ENCODE data around the gene FHIT.

The FHIT gene

DNA sequence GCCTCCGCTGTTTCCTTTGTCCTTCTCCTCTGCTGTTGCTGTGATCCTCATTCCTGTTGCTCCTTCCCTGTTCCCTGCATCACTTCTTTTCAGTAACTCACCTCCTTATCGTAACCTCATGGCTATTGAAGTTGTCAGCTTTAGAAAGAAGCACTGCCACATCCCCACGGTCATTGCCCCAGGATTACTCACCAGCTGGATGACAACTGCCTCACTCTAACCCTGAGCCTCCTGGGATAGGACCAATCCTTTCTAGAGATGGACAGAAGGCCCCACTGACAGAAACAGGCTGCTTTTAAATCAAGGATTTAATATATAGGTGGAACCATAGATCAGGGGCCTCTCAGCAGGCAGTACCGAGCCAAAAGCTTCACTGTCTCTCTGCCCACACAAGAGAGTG lies 4.1 kb downstream of the FHIT start:
- no peak overlapping the region for H3K4me3 ChIP-seq (ENCODE audit: low read depth in 1 of 2, low read length in 1 of 2)
- TF ChIP-seq, protein P1, sequence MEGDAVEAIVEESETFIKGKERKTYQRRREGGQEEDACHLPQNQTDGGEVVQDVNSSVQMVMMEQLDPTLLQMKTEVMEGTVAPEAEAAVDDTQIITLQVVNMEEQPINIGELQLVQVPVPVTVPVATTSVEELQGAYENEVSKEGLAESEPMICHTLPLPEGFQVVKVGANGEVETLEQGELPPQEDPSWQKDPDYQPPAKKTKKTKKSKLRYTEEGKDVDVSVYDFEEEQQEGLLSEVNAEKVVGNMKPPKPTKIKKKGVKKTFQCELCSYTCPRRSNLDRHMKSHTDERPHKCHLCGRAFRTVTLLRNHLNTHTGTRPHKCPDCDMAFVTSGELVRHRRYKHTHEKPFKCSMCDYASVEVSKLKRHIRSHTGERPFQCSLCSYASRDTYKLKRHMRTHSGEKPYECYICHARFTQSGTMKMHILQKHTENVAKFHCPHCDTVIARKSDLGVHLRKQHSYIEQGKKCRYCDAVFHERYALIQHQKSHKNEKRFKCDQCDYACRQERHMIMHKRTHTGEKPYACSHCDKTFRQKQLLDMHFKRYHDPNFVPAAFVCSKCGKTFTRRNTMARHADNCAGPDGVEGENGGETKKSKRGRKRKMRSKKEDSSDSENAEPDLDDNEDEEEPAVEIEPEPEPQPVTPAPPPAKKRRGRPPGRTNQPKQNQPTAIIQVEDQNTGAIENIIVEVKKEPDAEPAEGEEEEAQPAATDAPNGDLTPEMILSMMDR (IDR thresholded peaks at IDR 0.05): no peak
- H3K9me3 ChIP-seq: no peaks in the 10 kb centered on the region
- H3K36me3 ChIP-seq: no peaks in the 10 kb centered on the region
- no peak overlapping the region for H3K27ac ChIP-seq
- no peaks in the 10 kb centered on the region for H3K27me3 ChIP-seq
- H3K4me1 ChIP-seq (ENCODE audit: control insufficient read depth in 1 of 2, insufficient read depth in 1 of 2, low read depth in 1 of 2, low read length in 1 of 2): peaks cover 22 to 23% of the 10 kb centered on the region in 2 experiments

DNA sequence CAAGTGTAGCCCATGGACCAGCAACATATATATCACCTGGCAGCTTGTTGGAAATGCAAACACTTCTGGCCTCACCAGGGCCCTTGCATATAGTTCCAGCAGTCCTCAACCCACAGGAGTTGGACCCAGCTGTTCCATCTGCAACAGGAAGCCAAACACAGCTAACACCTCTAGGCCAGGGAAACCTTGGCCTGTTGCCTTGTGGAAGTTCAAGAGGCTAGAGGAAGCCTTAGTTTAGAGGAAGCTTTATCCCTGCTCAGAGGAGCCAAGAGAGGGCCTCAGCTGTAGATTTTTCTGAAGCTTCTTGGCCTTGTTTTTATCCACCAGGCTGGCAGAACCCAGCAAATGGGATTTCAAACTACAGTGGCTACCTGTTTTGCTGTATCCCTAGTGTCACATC lies 11.4 kb downstream of the FHIT start:
- Histone ChIP-seq H3K27me3 (no peaks in the 10 kb centered on the region), H3K4me3 (ENCODE audit: low read depth in 1 of 2, low read length in 1 of 2) (no peak overlapping the region), H3K27ac (no peak overlapping the region), H3K4me1 (ENCODE audit: control insufficient read depth in 1 of 2, insufficient read depth in 1 of 2, low read depth in 1 of 2, low read length in 1 of 2) (no peaks in the 10 kb centered on the region), H3K36me3 (no peaks in the 10 kb centered on the region), H3K9me3 (no peaks in the 10 kb centered on the region)
- TF ChIP-seq, protein P1 (IDR thresholded peaks at IDR 0.05): no peak

DNA sequence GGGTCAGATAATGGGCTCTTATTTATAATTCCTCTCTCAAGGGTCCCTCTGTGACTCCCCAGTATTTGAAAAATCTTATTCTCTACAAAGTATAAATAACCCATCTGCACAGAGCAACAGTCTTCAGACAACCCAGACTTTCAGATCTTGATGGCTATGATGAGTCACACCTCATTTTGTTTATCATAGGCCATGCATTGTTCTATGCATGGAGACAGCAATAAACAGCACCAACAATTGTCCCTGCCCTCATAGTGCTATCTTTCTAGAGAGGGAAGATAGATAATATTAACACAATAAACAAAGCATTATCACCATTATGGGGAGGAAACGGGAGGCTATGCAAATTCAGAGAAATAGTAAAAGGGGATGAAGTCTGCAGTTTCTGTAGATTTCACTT lies 13.4 kb downstream of the FHIT start:
- H3K9me3 ChIP-seq: no peaks in the 10 kb centered on the region
- no peaks in the 10 kb centered on the region for H3K4me1 ChIP-seq (ENCODE audit: control insufficient read depth in 1 of 2, insufficient read depth in 1 of 2, low read depth in 1 of 2, low read length in 1 of 2)
- H3K27ac ChIP-seq: no peak overlapping the region
- no peaks in the 10 kb centered on the region for H3K27me3 ChIP-seq
- H3K4me3 ChIP-seq (ENCODE audit: low read depth in 1 of 2, low read length in 1 of 2): no peak overlapping the region
- TF ChIP-seq, protein P1 (IDR thresholded peaks at IDR 0.05): no peak
- no peaks in the 10 kb centered on the region for H3K36me3 ChIP-seq

DNA sequence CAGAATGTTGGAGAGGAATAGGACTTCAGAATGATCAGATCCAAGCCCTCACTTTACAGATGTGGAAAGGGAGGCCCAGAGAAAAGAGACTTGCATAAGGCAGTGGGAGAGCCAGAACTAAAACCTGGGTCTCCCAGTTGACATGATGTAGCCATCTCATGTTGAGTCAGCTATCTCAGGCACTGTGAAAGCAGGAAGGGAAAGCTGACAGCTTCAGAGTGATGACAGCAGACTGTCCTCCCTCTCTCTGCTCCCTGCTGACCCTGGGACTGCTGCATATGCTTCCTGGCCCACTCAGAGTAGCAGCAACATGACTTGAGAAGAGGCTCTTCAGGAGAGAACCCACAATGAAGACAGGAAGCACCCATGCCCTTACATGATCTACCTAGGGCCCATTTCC lies 14.7 kb downstream of the FHIT start:
- no peaks in the 10 kb centered on the region for H3K36me3 ChIP-seq
- TF ChIP-seq, protein P1 (IDR thresholded peaks at IDR 0.05): no peak
- no peaks in the 10 kb centered on the region for H3K9me3 ChIP-seq
- H3K4me1 ChIP-seq (ENCODE audit: control insufficient read depth in 1 of 2, insufficient read depth in 1 of 2, low read depth in 1 of 2, low read length in 1 of 2): no peaks in the 10 kb centered on the region
- H3K27ac ChIP-seq: no peak overlapping the region
- H3K27me3 ChIP-seq: no peaks in the 10 kb centered on the region
- H3K4me3 ChIP-seq (ENCODE audit: low read depth in 1 of 2, low read length in 1 of 2): no peak overlapping the region

DNA sequence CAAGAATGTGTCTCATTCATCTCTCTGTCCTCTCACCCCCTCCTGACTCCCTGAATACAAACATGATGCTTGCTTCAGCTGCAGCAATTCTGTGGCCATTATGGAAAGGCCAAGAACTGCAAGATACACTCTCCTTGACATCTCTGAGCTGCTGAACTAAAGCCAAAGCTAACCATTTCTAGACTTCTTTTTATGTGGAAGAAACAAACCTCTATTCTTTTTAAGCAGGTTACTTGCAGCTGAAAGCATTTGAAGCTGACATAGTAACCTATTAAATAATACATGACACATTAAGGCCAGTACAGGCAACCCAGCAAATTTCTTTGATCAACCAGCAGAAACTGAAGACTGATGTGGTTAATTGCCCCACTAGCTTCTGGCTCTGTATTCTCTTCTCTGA lies 17.5 kb downstream of the FHIT start:
- TF ChIP-seq, protein P1 (IDR thresholded peaks at IDR 0.05): no peak
- no peaks in the 10 kb centered on the region for H3K9me3 ChIP-seq

DNA sequence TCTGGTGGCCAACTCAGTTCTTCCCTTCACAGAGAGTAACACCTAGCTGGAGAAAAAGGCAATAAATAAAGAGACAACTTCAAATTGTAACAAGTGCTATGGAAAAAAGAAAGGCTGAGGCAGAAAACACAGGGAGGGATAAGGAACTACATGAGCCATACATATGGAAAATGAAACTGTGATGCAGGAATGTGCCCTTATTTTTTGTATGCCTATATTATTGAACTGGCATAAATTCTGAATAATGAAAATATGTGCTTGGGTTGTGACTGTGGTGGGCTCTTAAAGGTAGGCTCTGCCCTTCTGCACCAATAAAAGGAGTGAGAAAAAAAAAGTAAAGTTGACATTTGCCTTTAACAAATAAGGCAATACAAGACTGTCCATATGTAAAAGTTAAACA lies 19.6 kb downstream of the FHIT start:
- TF ChIP-seq, protein P1 (IDR thresholded peaks at IDR 0.05): no peak
- Histone ChIP-seq H3K27ac (no peak overlapping the region), H3K27me3 (no peaks in the 10 kb centered on the region), H3K4me1 (ENCODE audit: control insufficient read depth in 1 of 2, insufficient read depth in 1 of 2, low read depth in 1 of 2, low read length in 1 of 2) (no peaks in the 10 kb centered on the region), H3K4me3 (ENCODE audit: low read depth in 1 of 2, low read length in 1 of 2) (no peak overlapping the region), H3K36me3 (no peaks in the 10 kb centered on the region), H3K9me3 (no peaks in the 10 kb centered on the region)

More for the DNA sequence above, 17.5 kb downstream of the FHIT start:
- no peaks in the 10 kb centered on the region for H3K4me1 ChIP-seq (ENCODE audit: control insufficient read depth in 1 of 2, insufficient read depth in 1 of 2, low read depth in 1 of 2, low read length in 1 of 2)
- H3K4me3 ChIP-seq (ENCODE audit: low read depth in 1 of 2, low read length in 1 of 2): no peak overlapping the region
- H3K36me3 ChIP-seq: no peaks in the 10 kb centered on the region
- H3K27ac ChIP-seq: no peak overlapping the region
- no peaks in the 10 kb centered on the region for H3K27me3 ChIP-seq

All from neutrophil (primary cell).